Measurements from ENCODE around the gene KAT6B.

GRCh38 chr10:74957285-74957961, 131.0 kb downstream of the KAT6B start:
- TF ChIP-seq CTCF (IDR thresholded peaks at IDR 0.05) (no peak), POLR2A (IDR thresholded peaks at IDR 0.05) (no peak)
